Activated T-cell treated with anti-CD3 and anti-CD28 coated beads for 1 hour (primary cell): Measurements from ENCODE around the gene GLS.

Experiments used
- DNase-seq: peaks from one replicate; pipeline ENCODE4 v3.0.0-alpha.2; 2020; ENCODE audit warnings: low read depth

The GLS gene

GRCh38 chr2:190996338-190996946, 115.8 kb downstream of the GLS start:
- DNase-seq = no peak

DNA sequence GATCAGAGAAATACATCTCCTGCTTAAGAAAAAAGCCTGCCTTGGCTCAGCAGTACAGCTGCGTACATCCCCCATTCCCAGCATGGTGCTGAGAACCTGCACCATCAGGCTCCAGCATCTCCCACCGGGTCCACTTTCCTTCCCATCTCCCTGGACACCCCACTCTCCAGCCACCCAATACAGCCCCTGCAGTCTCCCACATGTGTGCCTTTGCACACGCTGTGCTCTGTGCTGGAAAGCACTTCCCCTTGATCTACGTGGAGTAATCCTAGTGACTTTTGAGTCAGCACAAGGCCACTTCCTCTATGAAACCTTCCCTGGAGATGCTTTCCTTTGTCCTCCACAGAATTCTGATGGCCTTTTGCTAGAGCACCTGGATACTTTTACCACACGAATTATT, 116.3 kb downstream of the GLS start:
- DNase-seq = no peak

- no peak for DNase-seq
Measured at GRCh38 chr2:190997526-190998113, 117.0 kb downstream of the GLS start.

- no peak for DNase-seq
Measured at GRCh38 chr2:190999058-190999457, 118.4 kb downstream of the GLS start.

DNA sequence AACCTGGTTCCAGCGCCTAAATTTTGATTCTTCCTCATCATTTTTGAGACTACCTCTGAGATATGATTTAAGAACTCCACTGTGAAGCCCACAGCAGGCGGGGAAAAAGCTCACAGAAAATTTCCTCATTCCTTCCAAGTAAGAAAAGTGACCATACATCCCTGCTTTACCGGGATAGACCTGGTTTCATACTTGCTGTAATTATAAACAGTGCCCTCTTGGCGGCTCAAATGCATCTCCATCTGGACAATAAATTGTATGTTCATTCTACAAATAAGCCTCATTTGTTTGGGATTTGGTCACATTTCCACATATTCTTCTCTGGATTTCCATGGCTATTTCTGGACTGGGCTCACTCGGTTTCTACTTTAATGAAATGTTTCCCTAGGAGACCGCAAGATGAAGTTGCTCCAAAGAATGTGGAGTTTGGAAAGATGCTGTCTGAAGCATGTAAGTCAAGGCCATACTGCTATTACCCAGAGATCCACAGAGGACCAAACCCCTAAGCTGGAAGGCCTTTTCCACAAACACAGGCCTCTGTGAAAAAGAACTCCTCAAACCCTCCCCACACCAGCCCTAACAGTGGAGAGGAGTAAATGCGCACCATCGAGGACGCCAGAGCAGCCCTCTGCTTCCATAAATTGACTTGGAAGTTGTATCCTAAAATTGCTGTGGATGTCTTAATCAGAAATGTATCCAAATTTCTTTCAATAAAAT, 119.5 kb downstream of the GLS start:
- DNase-seq = no peak

DNA sequence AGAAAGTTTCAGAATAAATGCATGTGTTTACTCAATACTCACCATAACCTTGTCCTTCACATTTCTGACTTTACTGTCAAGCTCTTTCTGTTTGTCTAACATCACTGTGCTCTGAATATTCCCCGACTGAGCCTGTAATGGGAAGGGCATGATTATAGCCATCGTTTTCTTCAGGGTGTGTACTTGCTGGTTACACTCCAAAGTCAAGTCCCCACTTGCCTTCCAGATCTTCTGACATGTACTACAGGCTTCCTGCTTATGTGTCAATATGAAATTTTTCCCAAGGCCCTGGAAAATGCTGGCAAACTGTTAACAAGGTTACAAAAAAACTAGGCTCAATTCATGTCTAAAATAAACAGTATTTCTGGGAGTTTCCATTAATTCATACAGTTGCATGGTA, 120.4 kb downstream of the GLS start:
- no peak for DNase-seq

DNA sequence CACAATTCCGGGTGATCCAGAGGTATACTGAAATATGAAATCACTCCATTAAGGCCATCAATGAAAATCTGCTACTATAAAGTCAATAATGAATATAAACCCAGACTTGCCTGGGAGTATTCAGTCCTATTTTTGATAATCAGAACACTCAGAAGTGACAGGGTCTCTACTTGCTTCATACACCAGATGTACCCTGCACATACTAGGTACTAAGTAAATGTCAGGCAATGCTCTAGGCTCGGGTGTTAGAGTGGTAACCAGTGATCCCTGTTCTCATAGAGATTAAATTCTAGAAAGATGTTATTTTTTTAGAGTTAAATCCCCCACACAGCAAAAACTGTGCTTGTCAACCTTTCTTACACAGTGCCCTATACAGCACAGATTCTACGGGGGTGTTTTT, 121.0 kb downstream of the GLS start:
- no peak for DNase-seq

DNA sequence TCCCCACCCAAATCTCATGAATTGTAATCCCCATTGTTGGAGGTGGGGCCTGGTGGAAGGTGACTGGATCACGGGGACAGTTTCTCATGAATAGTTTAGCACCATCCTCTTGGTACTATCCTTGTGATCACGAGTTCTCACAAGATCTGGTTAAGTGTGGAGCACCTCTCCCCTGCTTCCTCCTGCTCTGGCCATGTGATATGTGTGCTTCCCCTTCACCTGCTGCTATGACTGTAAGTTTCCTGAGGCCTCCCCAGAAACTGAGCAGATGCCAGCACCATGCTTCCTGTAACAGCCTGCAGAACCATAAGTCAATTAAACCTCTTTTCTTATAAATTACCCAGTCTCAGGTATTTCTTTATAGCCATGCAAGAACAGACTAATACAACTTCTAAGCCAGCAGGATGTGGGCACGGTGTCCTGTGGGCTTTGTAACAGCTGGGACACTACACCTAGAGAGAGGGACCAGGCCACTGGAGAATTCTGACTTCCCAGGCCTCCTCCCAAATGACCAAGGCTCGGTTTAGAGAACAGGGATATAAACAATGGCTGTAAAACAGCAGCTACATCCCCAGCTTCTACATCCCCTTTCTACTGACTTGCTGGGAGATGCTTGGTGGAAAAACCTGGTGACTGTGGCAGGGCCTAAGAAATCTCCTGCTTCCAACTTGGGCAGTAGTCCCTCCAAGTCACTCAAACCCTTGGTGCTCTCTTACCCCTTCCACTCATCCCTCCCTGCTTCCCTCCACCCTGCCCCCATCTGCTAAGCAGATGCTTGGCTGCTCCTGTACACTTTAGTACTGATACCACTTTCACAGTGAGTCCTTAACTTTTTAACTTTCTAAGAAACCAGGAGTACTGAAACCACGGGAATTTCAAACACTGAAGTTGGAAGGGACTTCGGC, 123.0 kb downstream of the GLS start:
- DNase-seq = no peak

DNA sequence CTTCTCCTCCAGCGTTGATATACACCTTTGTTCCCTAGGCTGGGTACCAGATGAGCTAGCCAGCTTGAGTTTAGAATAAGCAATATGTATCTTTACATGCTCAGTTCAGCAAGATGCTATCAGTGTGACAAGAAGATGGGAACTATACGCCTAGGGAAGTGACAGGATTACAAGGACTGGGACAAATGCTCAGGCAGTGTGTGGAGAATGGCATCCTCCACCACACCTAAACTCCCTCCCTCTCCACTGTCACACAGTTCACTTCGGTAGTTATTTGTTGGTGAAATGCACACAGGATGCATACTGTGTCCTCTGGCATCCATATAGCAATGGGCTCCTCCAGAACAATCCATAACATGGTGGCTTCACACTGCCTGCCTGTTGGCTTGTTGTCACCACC, 125.7 kb downstream of the GLS start:
- no peak for DNase-seq

GRCh38 chr2:191006997-191007783, 126.6 kb downstream of the GLS start:
- DNase-seq = no peak

- no peak for DNase-seq
Measured at GRCh38 chr2:191008286-191008685, 127.7 kb downstream of the GLS start.

- no peak for DNase-seq
Measured at GRCh38 chr2:191009541-191010374, 129.1 kb downstream of the GLS start.

- no peak for DNase-seq
Measured at GRCh38 chr2:191010887-191011885, 130.6 kb downstream of the GLS start.

- no peak for DNase-seq
Measured at GRCh38 chr2:191012346-191012745, 131.7 kb downstream of the GLS start.

GRCh38 chr2:191012845-191013681, 132.4 kb downstream of the GLS start:
- no peak for DNase-seq

- no peak for DNase-seq
Measured at GRCh38 chr2:191013682-191013931, 133.0 kb downstream of the GLS start.

DNA sequence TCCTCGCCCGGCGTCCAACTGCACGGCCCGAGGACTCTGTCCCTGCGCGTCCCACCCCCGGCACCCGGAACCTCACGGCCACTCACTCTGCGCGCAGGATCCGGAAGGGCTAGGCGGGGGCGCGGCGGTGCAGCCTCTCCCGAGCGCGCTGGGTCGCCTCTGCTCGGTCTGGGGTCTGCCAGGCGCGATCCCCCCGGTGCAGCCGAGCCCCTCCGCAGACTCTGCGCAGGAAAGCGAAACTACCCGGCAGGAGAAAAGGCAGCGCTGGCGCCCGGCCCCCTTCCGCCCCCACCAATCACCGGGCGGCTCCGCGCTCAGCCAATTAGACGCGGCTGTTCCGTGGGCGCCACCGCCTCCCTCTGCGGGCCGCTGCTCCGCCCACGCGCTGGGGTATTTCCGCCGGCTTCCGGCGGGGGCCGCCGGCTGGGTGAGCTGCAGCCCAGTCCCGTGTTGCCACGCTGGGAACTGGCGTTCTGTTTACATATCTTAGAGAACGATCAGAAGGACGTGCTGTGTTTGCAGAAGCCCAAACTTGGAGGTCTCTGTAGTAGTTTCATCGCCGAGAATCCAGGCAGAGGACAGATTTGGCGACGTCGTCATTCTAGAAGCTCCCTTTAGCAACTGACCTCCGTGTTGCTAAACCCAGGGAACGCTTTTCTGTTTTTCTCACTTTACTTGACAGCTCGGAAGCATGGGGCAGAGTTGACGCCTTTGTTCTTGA, 133.5 kb downstream of the GLS start, which contains the start of gene STAT1:
STAT1 (minus strand) TSS at position 240 of the 721 bp plus-strand sequence. CDS start 4,168 bp downstream, outside the sequence.
- peak; percentile 96 for DNase-seq

- DNase-seq = no peak
Measured at GRCh38 chr2:191014653-191015020, 134.0 kb downstream of the GLS start.
